Measurements from ENCODE around the gene WDR19. TPM values are rescaled to one million over a fixed set of nuclear protein-coding genes. Genes with fewer than 3 reads are reported as not detected.

WDR19 gene
- total RNA-seq, 4 donors from 2014 or later: 71.1 to 93.1 (median 80.8) TPM

DNA sequence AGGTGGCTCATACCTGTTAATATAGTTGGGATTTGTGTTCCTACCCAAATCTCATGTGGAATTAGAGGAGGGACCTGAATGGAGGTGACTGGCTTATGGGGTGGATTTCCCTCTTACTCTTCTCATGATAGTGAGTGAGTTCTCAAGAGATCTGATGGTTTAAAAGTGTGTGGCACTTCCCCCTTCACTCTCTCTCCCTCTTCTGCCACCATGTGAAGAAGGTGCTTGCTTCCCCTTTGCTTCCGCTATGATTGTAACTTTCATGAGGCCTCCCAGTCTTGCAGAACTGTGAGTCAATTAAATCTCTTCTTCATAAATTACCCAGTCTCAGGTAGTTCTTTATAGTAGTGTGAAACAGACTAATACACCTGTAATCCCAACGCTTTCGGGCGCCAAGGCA, 28.3 kb upstream of the WDR19 start:
- WGBS, 2 donors: 90 to 97% methylated on average over 4 of the region's 4 CpGs

DNA sequence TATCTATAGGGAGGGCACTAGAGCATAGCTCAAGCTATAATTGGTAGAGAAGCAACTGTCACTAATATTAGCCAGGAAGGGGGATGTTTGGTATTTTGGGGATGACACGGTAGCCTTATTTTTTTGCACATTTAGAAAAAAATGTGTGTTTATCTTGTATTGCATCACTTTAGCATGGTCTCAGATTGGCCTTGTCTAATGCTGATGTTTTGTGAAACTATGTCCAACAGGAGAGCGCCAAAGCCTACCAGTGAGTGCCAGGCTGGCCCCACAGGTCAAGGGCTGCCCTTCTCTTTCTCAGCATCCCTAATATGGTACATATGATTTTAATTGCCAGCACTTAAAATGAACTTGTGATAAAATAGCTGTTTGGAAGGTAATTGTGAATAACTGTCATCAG, 24.8 kb upstream of the WDR19 start:
- WGBS, 2 donors: 85 to 90% methylated on average over 2 of the region's 2 CpGs
- no peak for DNase-seq (ENCODE audit: low spot score in 2 of 2)
- no peaks in the 10 kb centered on the region for H3K9me3 ChIP-seq
- H3K36me3 ChIP-seq: no peaks in the 10 kb centered on the region
- TF ChIP-seq EP300 (IDR thresholded peaks at IDR 0.05) (no peak), POLR2A (IDR thresholded peaks at IDR 0.05) (no peak)
- TF ChIP-seq, protein P1, sequence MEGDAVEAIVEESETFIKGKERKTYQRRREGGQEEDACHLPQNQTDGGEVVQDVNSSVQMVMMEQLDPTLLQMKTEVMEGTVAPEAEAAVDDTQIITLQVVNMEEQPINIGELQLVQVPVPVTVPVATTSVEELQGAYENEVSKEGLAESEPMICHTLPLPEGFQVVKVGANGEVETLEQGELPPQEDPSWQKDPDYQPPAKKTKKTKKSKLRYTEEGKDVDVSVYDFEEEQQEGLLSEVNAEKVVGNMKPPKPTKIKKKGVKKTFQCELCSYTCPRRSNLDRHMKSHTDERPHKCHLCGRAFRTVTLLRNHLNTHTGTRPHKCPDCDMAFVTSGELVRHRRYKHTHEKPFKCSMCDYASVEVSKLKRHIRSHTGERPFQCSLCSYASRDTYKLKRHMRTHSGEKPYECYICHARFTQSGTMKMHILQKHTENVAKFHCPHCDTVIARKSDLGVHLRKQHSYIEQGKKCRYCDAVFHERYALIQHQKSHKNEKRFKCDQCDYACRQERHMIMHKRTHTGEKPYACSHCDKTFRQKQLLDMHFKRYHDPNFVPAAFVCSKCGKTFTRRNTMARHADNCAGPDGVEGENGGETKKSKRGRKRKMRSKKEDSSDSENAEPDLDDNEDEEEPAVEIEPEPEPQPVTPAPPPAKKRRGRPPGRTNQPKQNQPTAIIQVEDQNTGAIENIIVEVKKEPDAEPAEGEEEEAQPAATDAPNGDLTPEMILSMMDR (IDR thresholded peaks at IDR 0.05): no peak
- no peaks in the 10 kb centered on the region for H3K27me3 ChIP-seq
- H3K27ac ChIP-seq: no peak overlapping the region
- no peaks in the 10 kb centered on the region for H3K4me1 ChIP-seq
- no peak overlapping the region for H3K4me3 ChIP-seq

More for the DNA sequence above, 28.3 kb upstream of the WDR19 start:
- Histone ChIP-seq H3K4me1 (no peaks in the 10 kb centered on the region), H3K36me3 (no peaks in the 10 kb centered on the region), H3K4me3 (no peak overlapping the region), H3K9me3 (no peaks in the 10 kb centered on the region), H3K27me3 (no peaks in the 10 kb centered on the region), H3K27ac (no peak overlapping the region)
- DNase-seq (ENCODE audit: low spot score in 2 of 2): no peak
- TF ChIP-seq, protein P1 (IDR thresholded peaks at IDR 0.05): no peak
- TF ChIP-seq EP300 (IDR thresholded peaks at IDR 0.05) (no peak), POLR2A (IDR thresholded peaks at IDR 0.05) (no peak)

DNA sequence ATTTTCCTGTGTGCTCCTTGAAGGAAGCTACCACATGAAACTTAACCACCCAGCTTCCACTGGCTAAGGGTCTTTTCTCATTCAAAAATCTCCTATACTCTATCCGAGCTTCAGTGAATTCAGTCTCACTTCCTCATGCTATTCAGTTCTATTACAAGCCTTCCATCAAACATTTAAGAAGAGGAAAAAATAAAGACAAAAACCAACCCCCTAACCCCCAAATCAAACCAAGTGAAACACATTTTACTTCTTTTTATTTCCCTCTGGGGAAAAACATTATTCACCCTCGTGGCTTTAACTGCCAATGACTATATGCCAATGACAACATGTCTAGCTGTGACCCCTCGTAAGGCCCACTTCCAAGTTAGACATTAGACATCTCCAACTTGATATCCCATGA, 16.2 kb upstream of the WDR19 start:
- Histone ChIP-seq H3K27me3 (no peaks in the 10 kb centered on the region), H3K36me3 (no peaks in the 10 kb centered on the region), H3K27ac (no peak overlapping the region), H3K9me3 (peaks cover 0 to 11% (median 0%) of the 10 kb centered on the region in 4 donors), H3K4me3 (no peak overlapping the region), H3K4me1 (no peaks in the 10 kb centered on the region)
- no peak for TF ChIP-seq EP300 (IDR thresholded peaks at IDR 0.05)
- TF ChIP-seq, protein P1 (IDR thresholded peaks at IDR 0.05): no peak
- TF ChIP-seq POLR2A (IDR thresholded peaks at IDR 0.05): no peak
- DNase-seq (ENCODE audit: low spot score in 2 of 2): no peak
- WGBS, 2 donors: 52% methylated on average over 3 of the region's 3 CpGs

DNA sequence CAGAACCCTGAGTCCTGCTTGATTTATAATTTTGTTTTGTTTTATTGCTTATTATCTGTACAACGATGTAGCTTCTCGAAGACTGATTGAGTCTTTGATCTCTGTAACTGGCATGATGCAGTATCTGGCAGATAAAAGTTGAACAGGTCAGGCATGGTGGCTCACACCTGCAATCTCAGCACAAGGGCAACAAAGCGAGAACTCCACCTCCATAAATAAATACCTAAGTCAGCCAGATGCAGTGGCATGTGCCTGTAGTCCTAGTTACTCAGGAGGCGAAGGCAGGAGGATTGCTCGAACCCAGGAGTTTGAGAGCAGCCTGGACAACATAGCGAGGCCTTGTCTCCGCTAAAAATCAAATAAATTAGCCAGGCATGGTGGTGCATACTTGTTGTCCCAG, 15.7 kb upstream of the WDR19 start:
- no peaks in the 10 kb centered on the region for H3K4me1 ChIP-seq
- no peak overlapping the region for H3K4me3 ChIP-seq
- no peaks in the 10 kb centered on the region for H3K27me3 ChIP-seq
- DNase-seq (ENCODE audit: low spot score in 2 of 2): no peak
- no peak overlapping the region for H3K27ac ChIP-seq
- H3K36me3 ChIP-seq: no peaks in the 10 kb centered on the region
- 86 to 90% methylated on average over 7 of the region's 7 CpGs for WGBS, 2 donors
- no peak for TF ChIP-seq POLR2A (IDR thresholded peaks at IDR 0.05)
- TF ChIP-seq EP300 (IDR thresholded peaks at IDR 0.05): no peak
- TF ChIP-seq, protein P1 (IDR thresholded peaks at IDR 0.05): no peak
- peaks cover 0 to 11% (median 0%) of the 10 kb centered on the region in 4 donors for H3K9me3 ChIP-seq

DNA sequence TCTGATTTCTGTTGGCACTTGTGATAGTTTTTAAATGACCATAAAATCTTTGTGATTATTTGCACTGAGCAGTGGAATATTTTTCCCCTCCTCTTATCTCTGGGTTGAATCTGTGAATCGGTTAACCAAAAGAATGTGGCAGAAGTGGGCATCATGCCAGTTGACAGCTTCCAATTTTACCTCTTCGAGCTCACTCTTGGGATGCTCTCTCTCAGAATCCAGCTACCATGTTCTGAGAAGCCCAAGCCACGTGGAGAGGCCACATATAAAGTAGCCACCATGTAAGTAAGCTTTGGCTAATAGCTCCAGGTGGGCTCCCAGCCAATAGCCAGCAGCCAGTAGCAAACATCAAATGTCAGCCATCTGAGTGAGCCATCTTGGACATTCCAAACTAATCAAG, 12.9 kb upstream of the WDR19 start:
- Histone ChIP-seq H3K9me3 (peaks cover 0 to 11% (median 0%) of the 10 kb centered on the region in 4 donors), H3K36me3 (no peaks in the 10 kb centered on the region), H3K4me1 (no peaks in the 10 kb centered on the region), H3K27ac (no peak overlapping the region), H3K4me3 (no peak overlapping the region), H3K27me3 (no peaks in the 10 kb centered on the region)
- no peak for TF ChIP-seq POLR2A (IDR thresholded peaks at IDR 0.05)
- no peak for TF ChIP-seq EP300 (IDR thresholded peaks at IDR 0.05)
- TF ChIP-seq, protein P1 (IDR thresholded peaks at IDR 0.05): no peak
- WGBS, 2 donors: 46 to 57% methylated on average over 3 of the region's 3 CpGs
- DNase-seq (ENCODE audit: low spot score in 2 of 2): no peak

All from tibial nerve (tissue), 4 donors.